Neural crest cell (in vitro differentiated cells): ENCODE measurements around the gene SYTL5. TPM values are rescaled to one million over a fixed set of nuclear protein-coding genes. Genes with fewer than 3 reads are reported as not detected.

Experiments used
- DNase-seq: peaks from one replicate; pipeline ENCODE4 v3.0.0; 2021; ENCODE audit warnings: low read depth, mixed read lengths, low spot score
- H3K27ac Mint-ChIP-seq: one replicate; pipeline ENCODE4 v1.8.0; 2021; ENCODE audit warnings: mild to moderate bottlenecking, mixed read lengths; ENCODE audit not compliant: unreplicated experiment
- H3K27me3 Mint-ChIP-seq: 2 replicates; pipeline ENCODE4 v1.8.0; 2021; ENCODE audit warnings: low read depth, mild to moderate bottlenecking, mixed read lengths
- H3K36me3 Mint-ChIP-seq: 2 replicates; pipeline ENCODE4 v1.8.0; 2021; ENCODE audit warnings: low read depth, mild to moderate bottlenecking, mixed read lengths
- H3K4me1 Mint-ChIP-seq: 2 replicates; pipeline ENCODE4 v1.8.0; 2021; ENCODE audit warnings: mixed read lengths
- H3K4me3 Mint-ChIP-seq: one replicate; pipeline ENCODE4 v1.8.0; 2021; ENCODE audit warnings: mild to moderate bottlenecking, mixed read lengths
- H3K9me3 Mint-ChIP-seq: 2 replicates; pipeline ENCODE4 v1.8.0; 2021; ENCODE audit warnings: mixed read lengths
- CTCF ChIP-seq: fragments of 200-600 bp; sonication (generic); conservative IDR thresholded peaks from 2 replicates; pipeline ENCODE4 v1.5.0; 2021; ENCODE audit warnings: antibody characterized with exemption, mild to moderate bottlenecking
- total RNA-seq: library from RNA; stranded (reverse); gene quantifications from 2 replicates; pipeline ENCODE4 v1.2.1, GENCODE V29; 2021

The SYTL5 gene
- total RNA-seq, 1 donor from 2014 or later, result 0.05 TPM

DNA sequence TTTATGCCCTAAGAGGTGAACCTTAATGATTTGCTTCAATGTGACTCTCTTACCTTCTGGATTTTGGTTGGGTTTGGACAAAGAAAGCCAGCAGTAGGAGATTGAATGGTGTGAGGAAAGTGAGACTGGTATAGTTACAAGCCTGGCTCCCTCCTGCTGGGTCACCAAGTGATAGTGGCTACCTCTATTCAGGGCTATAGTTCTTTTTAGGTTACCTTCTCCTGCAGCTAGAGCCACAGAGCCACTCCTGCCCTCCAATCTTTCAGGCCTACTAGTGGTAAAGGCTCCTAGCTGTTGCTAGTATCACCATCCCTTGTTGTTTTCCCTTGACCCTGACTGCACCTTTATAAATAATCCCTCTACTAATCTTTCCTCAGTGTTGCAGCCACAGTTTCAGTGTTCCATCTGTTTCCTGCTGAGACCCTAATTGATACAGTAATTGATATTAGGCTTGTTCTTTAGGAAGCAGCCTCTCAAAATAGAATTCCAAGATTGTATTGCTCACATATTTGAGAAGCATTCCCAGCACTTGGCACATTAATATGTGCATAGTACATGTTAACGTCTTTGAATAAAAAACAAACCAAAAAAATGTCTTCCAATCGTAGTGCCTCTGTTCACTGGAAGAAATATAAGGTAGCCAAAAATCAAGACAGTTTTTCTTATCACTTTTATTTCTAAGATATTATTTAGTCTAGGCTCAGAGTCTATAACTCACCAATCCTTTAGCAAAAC lies 132.0 kb downstream of the SYTL5 start:
- H3K36me3 Mint-ChIP-seq, result no peaks in the 10 kb centered on the region
- H3K4me1 Mint-ChIP-seq, result no peaks in the 10 kb centered on the region
- no peak overlapping the region for H3K27ac Mint-ChIP-seq
- DNase-seq, result no peak
- no peaks in the 10 kb centered on the region for H3K27me3 Mint-ChIP-seq
- no peak overlapping the region for H3K4me3 Mint-ChIP-seq
- no peaks in the 10 kb centered on the region for H3K9me3 Mint-ChIP-seq
- no peak for TF ChIP-seq CTCF

DNA sequence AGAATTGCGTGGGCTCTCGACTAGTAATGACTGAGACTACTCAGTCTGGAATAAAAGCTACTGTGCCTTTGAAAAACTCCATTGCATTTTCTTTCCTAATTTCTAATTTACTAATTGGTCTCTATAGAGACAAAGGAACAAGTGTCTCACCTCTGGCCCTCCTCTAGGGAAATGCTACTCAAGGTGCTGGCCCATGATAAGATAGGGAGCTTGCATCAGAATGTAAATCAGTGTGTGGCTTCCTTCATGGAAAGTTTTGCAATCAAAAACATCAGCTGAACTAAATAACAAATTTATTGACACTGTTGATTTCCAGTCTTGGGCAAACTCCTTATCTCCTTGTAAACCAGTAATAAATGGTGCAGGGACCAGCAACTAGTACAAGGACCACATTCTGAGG lies 132.5 kb downstream of the SYTL5 start:
- Mint-ChIP-seq H3K36me3 (no peaks in the 10 kb centered on the region), H3K27ac (no peak overlapping the region), H3K4me3 (no peak overlapping the region), H3K4me1 (no peaks in the 10 kb centered on the region), H3K27me3 (no peaks in the 10 kb centered on the region), H3K9me3 (no peaks in the 10 kb centered on the region)
- no peak for DNase-seq
- no peak for TF ChIP-seq CTCF

GRCh38 chrX:38142610-38143009 lies 136.3 kb downstream of the SYTL5 start:
- Mint-ChIP-seq H3K27me3 (no peaks in the 10 kb centered on the region), H3K4me3 (no peak overlapping the region), H3K9me3 (peaks cover 8% of the 10 kb centered on the region), H3K4me1 (no peaks in the 10 kb centered on the region), H3K27ac (no peak overlapping the region), H3K36me3 (no peaks in the 10 kb centered on the region)
- TF ChIP-seq CTCF, result no peak
- no peak for DNase-seq

DNA sequence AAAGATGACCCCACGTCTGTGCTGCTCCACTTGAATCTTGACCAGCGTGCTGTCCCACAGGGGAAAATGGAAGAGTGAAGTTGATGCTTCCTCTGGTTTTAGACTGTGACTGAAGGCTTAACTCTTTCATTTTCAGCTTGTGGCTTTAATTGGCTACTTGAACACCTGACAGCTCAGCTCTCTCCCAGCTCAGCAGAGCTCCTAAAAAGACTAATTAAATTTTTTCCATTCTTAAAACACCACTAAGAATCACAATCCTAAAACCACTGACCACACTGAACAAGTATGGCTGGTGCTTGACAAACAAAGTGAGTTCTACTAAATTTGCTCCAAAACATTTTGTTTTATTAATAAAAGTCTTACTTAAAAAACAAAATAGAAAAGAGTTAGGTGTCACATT lies 142.7 kb downstream of the SYTL5 start:
- DNase-seq, result no peak
- Mint-ChIP-seq H3K4me3 (no peak overlapping the region), H3K9me3 (peaks cover 8% of the 10 kb centered on the region), H3K27ac (no peak overlapping the region), H3K36me3 (peaks cover 2% of the 10 kb centered on the region), H3K27me3 (no peaks in the 10 kb centered on the region), H3K4me1 (no peaks in the 10 kb centered on the region)
- no peak for TF ChIP-seq CTCF

GRCh38 chrX:38150993-38151392 lies 144.6 kb downstream of the SYTL5 start:
- no peak for TF ChIP-seq CTCF
- H3K4me1 Mint-ChIP-seq, result no peaks in the 10 kb centered on the region
- no peak overlapping the region for H3K27ac Mint-ChIP-seq
- H3K4me3 Mint-ChIP-seq, result no peak overlapping the region
- H3K27me3 Mint-ChIP-seq, result no peaks in the 10 kb centered on the region
- DNase-seq, result no peak
- H3K9me3 Mint-ChIP-seq, result peaks cover under 1% of the 10 kb centered on the region
- H3K36me3 Mint-ChIP-seq, result peaks cover 2% of the 10 kb centered on the region
